Ishikawa (cell line): ENCODE data around the gene ATMIN.

ENCODE experiments used
- CEBPB ChIP-seq: IDR thresholded peaks from 2 replicates; pipeline ENCODE4 v1.6.1; 2012
- CREB1 ChIP-seq: IDR thresholded peaks from 2 replicates; pipeline ENCODE4 v1.6.1; 2012; ENCODE audit warnings: low read depth
- EGR1 ChIP-seq: IDR thresholded peaks from 2 replicates; pipeline ENCODE4 v1.6.1; 2012
- EP300 ChIP-seq: IDR thresholded peaks from 2 replicates; pipeline ENCODE4 v1.6.1; 2012; ENCODE audit warnings: borderline replicate concordance
- FOXM1 ChIP-seq: IDR thresholded peaks from 2 replicates; pipeline ENCODE4 v1.6.1; 2012; ENCODE audit warnings: low read depth, borderline replicate concordance
- NFIC ChIP-seq: IDR thresholded peaks from 2 replicates; pipeline ENCODE4 v1.6.1; 2012
- RAD21 ChIP-seq: IDR thresholded peaks from 2 replicates; pipeline ENCODE4 v1.6.1; 2012; ENCODE audit warnings: low read depth
- TAF1 ChIP-seq: IDR thresholded peaks from 2 replicates; pipeline ENCODE4 v1.6.1; 2012; ENCODE audit warnings: low read depth, mild to moderate bottlenecking
- TCF12 ChIP-seq: IDR thresholded peaks from 2 replicates; pipeline ENCODE4 v1.6.1; 2012; ENCODE audit warnings: low read depth
- TEAD4 ChIP-seq: IDR thresholded peaks from 2 replicates; pipeline ENCODE4 v1.6.1; 2012
- USF1 ChIP-seq: IDR thresholded peaks from 2 replicates; pipeline ENCODE4 v1.6.1; 2012
- YY1 ChIP-seq: IDR thresholded peaks from 2 replicates; pipeline ENCODE4 v1.6.1; 2012; ENCODE audit warnings: low read depth
- ZBTB7A ChIP-seq: IDR thresholded peaks from 2 replicates; pipeline ENCODE4 v1.6.1; 2012; ENCODE audit warnings: low read depth
- TF ChIP-seq, protein P1 (sequence below): IDR thresholded peaks from 2 replicates; pipeline ENCODE4 v1.6.1; 2012; ENCODE audit warnings: low read depth, mild to moderate bottlenecking
- TF ChIP-seq, protein P2 (sequence below): IDR thresholded peaks from 2 replicates; pipeline ENCODE4 v1.6.1; 2012

ATMIN gene

DNA sequence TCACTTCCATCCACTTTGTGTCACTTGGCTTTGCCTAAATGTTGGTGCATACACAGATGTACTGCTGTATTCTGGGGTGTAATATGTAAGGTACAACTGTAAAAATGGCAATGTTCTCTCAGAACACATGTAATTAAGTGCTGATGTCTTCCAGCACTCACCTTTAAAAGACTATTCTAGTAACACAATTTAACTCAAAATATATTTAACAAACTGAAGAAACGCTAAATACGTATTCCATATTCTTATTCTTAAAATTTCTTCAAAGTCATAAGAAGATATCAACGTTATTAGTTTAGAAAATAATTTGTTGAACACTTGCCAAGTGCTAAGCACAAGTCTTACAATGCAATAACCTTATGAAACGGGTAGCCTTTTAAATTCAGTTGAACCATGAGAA lies 32.6 kb upstream of the ATMIN start:
- no peak for TF ChIP-seq RAD21
- TF ChIP-seq ZBTB7A, result no peak
- TF ChIP-seq TAF1, result no peak
- TF ChIP-seq FOXM1, result no peak
- no peak for TF ChIP-seq YY1
- TF ChIP-seq CREB1, result no peak
- TF ChIP-seq USF1, result no peak

DNA sequence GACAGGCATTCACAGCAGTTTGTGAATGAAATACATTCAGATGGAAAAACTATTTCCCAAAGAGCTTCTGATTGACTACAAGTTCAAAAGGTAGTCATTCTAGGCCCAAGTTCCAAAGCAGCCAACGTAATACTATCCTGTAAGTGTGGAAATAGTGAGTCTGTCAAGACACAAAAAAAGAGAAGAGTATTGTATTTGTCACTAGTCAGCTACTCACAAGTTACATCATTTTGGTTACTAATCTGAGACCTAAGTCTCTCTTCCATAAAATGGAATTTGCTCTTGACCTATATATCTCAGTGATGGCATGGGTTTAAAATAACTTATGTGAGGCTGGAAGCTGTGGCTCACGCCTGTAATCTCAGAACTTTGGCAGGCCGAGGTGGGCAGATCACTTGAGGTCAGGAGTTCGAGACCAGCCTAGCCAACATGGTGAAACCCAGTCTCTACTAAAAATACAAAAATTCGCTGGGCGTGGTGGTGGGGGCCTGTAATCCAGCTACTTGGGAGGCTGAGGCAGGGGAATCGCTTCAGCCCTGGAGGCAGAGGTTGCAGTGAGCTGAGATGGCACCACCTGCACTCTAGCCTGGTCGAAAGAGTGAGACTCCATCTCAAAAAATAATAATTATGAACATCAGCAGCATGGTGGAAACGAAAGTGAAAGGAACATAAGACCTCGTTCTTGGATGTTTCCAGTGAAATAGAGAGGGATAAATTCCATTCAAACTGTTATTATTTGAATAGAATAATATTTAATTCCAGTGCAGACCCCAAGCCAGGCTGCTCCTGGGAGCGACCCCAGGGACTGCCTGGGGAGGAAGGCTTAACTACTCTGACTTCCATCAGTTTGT lies 31.8 kb upstream of the ATMIN start:
- TF ChIP-seq NFIC, result no peak
- TF ChIP-seq EGR1, result no peak
- TF ChIP-seq TCF12, result no peak
- TF ChIP-seq, protein P1, sequence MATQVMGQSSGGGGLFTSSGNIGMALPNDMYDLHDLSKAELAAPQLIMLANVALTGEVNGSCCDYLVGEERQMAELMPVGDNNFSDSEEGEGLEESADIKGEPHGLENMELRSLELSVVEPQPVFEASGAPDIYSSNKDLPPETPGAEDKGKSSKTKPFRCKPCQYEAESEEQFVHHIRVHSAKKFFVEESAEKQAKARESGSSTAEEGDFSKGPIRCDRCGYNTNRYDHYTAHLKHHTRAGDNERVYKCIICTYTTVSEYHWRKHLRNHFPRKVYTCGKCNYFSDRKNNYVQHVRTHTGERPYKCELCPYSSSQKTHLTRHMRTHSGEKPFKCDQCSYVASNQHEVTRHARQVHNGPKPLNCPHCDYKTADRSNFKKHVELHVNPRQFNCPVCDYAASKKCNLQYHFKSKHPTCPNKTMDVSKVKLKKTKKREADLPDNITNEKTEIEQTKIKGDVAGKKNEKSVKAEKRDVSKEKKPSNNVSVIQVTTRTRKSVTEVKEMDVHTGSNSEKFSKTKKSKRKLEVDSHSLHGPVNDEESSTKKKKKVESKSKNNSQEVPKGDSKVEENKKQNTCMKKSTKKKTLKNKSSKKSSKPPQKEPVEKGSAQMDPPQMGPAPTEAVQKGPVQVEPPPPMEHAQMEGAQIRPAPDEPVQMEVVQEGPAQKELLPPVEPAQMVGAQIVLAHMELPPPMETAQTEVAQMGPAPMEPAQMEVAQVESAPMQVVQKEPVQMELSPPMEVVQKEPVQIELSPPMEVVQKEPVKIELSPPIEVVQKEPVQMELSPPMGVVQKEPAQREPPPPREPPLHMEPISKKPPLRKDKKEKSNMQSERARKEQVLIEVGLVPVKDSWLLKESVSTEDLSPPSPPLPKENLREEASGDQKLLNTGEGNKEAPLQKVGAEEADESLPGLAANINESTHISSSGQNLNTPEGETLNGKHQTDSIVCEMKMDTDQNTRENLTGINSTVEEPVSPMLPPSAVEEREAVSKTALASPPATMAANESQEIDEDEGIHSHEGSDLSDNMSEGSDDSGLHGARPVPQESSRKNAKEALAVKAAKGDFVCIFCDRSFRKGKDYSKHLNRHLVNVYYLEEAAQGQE, result no peak
- TF ChIP-seq, protein P2, sequence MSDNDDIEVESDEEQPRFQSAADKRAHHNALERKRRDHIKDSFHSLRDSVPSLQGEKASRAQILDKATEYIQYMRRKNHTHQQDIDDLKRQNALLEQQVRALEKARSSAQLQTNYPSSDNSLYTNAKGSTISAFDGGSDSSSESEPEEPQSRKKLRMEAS, result no peak
- no peak for TF ChIP-seq RAD21
- TF ChIP-seq CREB1, result no peak
- TF ChIP-seq YY1, result no peak
- TF ChIP-seq EP300, result no peak
- no peak for TF ChIP-seq USF1
- TF ChIP-seq TEAD4, result no peak
- no peak for TF ChIP-seq FOXM1
- no peak for TF ChIP-seq CEBPB
- no peak for TF ChIP-seq ZBTB7A
- no peak for TF ChIP-seq TAF1

DNA sequence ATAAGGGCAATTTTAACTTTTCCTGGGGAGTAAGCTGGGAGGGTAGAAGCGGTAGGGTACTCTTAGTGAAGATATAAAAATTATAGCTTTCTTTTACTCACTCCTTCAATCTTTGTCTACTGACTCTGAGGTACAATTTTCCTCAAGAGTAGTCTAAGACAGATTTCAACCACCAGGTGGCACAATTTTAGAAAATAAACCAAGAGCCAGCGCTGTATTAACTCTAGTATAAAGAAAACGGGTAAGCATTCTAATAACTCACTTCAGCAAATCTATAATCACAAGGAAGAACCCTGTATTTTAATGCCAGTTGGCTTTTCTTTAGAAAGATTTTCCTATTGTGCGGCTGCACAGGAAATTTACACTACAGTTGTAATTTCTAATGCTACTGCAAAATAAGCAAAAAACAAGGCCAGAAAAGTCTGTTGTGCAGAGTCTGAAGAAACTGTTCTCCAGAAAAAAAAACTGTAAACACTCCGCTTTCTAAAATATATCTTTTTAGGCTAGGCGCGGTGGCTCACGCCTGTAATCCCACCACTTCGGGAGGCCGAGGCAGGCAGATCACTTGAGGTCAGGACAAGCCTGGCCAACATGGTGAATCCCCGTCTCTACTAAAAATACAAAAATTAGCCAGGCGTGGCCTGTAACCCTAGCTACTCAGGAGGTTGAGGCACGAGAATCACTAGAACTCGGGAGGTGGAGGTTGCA lies 30.8 kb upstream of the ATMIN start:
- TF ChIP-seq FOXM1, result no peak
- no peak for TF ChIP-seq YY1
- TF ChIP-seq EP300, result no peak
- TF ChIP-seq USF1, result no peak
- TF ChIP-seq CREB1, result no peak
- TF ChIP-seq TCF12, result no peak
- TF ChIP-seq TEAD4, result no peak
- no peak for TF ChIP-seq RAD21
- no peak for TF ChIP-seq EGR1
- no peak for TF ChIP-seq ZBTB7A
- TF ChIP-seq, protein P2, result no peak

GRCh38 chr16:81005610-81006161 lies 30.0 kb upstream of the ATMIN start:
- TF ChIP-seq TEAD4 (no peak), TCF12 (no peak), EP300 (no peak), RAD21 (no peak), FOXM1 (no peak), CEBPB (no peak), NFIC (no peak), EGR1 (no peak), YY1 (no peak), CREB1 (no peak)
- TF ChIP-seq, protein P2, result no peak

GRCh38 chr16:81006211-81006812 lies 29.3 kb upstream of the ATMIN start:
- no peak for TF ChIP-seq TEAD4
- no peak for TF ChIP-seq ZBTB7A
- no peak for TF ChIP-seq YY1
- TF ChIP-seq USF1, result no peak
- no peak for TF ChIP-seq CREB1
- no peak for TF ChIP-seq TCF12
- TF ChIP-seq EP300, result no peak
- no peak for TF ChIP-seq FOXM1
- TF ChIP-seq, protein P2, result no peak; the same call in 1 of the 2 replicates
- TF ChIP-seq, protein P1, result no peak
- TF ChIP-seq TAF1, result no peak
- TF ChIP-seq EGR1, result no peak
